AG04449 (cell line): ENCODE data around the gene PKP4.

Source experiments
- CTCF ChIA-PET: fragments of 350-600 bp; formaldehyde crosslinking; extraction: SDS; loops from one replicate; lab custom pipeline; 2021; ENCODE audit warnings: antibody characterized with exemption; lab: Yijun Ruan, JAX
- POLR2A ChIA-PET: fragments of 400-600, 350-600 bp; formaldehyde crosslinking; extraction: SDS; loops from one replicate; lab custom pipeline; 2020; ENCODE audit warnings: antibody characterized with exemption, inconsistent platforms; lab: Yijun Ruan, JAX
- DNase-seq: peaks from one replicate; pipeline ENCODE4 v3.0.0-alpha.2; 2010; ENCODE audit warnings: low read depth, low spot score
- H3K4me3 ChIP-seq: 2 replicates; pipeline ENCODE4 v1.5.1; 2011; ENCODE audit warnings: low read depth, mild to moderate bottlenecking, control low read depth, low read length
- TF ChIP-seq, protein P1 (sequence below): IDR thresholded peaks from one replicate; pipeline ENCODE4 v1.5.1; 2011; ENCODE audit warnings: mild to moderate bottlenecking, moderate library complexity, low read length, control low read depth, inconsistent platforms; ENCODE audit not compliant: insufficient read depth; ENCODE audit errors: missing control alignments

The PKP4 gene

DNA sequence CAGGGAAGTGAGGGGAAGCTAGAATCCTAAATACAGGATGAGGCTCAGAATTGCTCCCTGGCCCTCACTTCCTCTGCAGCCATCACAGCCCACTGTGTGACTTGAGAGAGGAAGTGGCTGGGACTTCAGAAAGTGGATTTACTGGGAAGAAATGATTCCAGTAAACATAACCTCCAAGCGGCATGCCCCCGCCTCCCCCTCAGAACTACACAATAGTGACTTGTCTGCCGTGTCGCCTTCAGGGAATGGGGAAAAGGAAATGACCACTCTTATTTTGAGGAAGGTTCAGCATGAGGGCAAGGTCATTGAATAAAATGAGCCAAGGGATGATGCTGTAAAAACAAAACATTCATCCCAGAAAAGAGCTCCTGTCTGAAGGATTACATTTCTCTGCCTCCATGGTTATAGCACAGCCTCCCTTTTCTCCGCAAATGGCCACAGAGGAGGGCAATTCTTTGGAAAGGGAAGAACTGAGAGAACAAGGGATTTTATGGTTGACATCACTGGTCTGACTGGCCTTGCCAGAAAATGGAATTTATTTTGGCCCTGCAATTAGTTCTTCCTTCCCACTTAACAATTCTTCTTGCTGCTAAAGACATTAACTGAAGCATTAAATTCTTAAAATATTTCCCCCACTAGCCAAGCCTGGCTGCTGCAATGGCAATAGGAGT, 259.5 kb downstream of the PKP4 start:
- CTCF ChIA-PET = no interaction called here

DNA sequence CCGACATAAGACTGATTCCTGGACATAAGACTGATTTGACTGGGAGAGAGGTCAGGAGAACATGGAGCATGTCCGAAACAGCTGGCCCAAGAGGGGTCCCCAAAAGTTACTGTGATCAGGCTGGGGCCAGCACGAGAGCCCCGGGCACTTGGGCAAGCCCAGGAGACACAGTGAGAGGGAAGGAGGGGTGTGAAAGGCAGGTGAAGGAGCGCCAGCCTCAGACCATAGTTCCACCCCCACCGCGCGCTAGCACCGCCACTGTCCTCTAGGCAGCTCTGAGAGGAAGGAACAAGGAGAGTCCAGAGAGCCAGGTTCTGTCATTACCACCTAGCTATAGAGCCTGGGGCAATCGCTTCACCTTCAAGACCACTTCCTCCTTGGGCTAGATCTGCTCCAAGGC, 260.2 kb downstream of the PKP4 start:
- ChIA-PET CTCF (no interaction called here), POLR2A (no interaction called here)
- no peak overlapping the region for H3K4me3 ChIP-seq
- TF ChIP-seq, protein P1, sequence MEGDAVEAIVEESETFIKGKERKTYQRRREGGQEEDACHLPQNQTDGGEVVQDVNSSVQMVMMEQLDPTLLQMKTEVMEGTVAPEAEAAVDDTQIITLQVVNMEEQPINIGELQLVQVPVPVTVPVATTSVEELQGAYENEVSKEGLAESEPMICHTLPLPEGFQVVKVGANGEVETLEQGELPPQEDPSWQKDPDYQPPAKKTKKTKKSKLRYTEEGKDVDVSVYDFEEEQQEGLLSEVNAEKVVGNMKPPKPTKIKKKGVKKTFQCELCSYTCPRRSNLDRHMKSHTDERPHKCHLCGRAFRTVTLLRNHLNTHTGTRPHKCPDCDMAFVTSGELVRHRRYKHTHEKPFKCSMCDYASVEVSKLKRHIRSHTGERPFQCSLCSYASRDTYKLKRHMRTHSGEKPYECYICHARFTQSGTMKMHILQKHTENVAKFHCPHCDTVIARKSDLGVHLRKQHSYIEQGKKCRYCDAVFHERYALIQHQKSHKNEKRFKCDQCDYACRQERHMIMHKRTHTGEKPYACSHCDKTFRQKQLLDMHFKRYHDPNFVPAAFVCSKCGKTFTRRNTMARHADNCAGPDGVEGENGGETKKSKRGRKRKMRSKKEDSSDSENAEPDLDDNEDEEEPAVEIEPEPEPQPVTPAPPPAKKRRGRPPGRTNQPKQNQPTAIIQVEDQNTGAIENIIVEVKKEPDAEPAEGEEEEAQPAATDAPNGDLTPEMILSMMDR = no peak
- DNase-seq = no peak

More for the DNA sequence above, 259.5 kb downstream of the PKP4 start:
- DNase-seq = no peak
- POLR2A ChIA-PET = no interaction called here
- H3K4me3 ChIP-seq = no peak overlapping the region
- TF ChIP-seq, protein P1 = no peak

DNA sequence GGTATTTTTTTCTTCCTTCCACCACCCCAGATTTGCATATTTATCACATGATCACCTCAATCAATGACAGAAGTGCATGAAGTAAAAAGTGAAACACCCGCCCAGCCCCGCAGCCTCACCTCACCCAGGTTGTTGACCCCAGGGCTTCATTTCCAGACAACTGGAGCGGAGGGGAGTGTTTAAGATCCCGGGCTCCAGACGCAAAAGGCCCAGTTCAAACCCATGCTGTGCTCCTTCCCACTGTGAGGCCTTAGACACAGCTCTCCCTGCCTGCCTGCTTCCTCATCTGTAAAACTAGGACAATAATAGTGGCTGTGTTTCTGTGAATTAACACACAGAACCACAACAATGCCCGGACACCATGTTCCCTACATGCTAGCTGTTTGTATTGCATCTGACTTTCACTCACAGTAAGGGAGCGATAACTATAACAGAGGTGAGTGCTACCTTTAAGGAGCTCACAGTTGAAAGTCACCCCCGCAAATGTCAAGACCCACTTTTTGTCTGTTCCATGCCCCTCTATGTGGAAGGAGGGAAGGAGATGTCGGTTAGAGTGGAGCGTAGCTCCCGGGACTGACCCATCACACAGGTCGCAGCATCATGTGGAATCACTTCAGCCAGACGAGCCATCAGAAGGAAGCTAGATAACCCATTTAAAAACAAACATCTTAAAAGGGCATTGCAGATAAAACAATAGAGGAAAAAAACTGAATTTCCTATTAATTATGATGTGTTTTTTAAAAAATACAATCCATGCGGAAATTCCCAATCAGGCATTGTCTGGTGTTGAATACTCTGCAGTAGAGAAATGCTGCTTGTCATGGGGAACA, 260.8 kb downstream of the PKP4 start:
- ChIA-PET CTCF (no interaction called here), POLR2A (no interaction called here)
- no peak overlapping the region for H3K4me3 ChIP-seq
- no peak for DNase-seq
- TF ChIP-seq, protein P1 = no peak

- ChIA-PET CTCF (no interaction called here), POLR2A (no interaction called here)
- no peak for DNase-seq
- TF ChIP-seq, protein P1 = no peak
- no peak overlapping the region for H3K4me3 ChIP-seq
Measured at GRCh38 chr2:158718196-158718585, 261.4 kb downstream of the PKP4 start.

DNA sequence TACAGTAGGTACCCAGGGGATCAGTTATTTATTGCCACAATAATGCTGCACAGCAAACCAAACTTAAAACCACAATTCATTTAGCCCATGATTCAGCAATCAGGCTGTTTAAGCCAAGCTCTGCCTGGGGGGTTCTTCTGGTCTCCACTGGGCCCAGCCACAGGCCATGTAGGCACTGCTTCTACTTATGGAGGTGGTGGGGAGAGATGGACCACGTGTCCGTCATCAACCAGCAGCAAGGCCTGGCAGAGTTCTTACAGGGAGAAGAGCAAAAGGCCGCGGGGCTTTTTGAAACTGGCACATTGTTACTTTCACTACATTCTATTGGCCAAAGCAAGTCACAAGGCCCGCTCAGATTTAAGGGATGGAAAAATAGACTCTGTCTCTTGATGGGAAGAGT, 262.1 kb downstream of the PKP4 start:
- TF ChIP-seq, protein P1 = no peak
- H3K4me3 ChIP-seq = no peak overlapping the region
- ChIA-PET POLR2A (no interaction called here), CTCF (no interaction called here)
- DNase-seq = no peak

- TF ChIP-seq, protein P1 = no peak
- ChIA-PET POLR2A (no interaction called here), CTCF (no interaction called here)
- no peak for DNase-seq
- no peak overlapping the region for H3K4me3 ChIP-seq
Measured at GRCh38 chr2:158719403-158719802, 262.7 kb downstream of the PKP4 start.
